Activated CD4-positive, alpha-beta T cell treated with anti-CD3 and anti-CD28 coated beads, Interleukin-2, amount 50 U/mL, for 4 hours (primary cell): ENCODE measurements around the gene SEMA4D.

Experiments used
- DNase-seq, 2 experiments: peaks; one replicate each; pipeline ENCODE4 v3.0.0-alpha.2; 2020

Gene SEMA4D

GRCh38 chr9:89527084-89527483 is 29.2 kb upstream of the SEMA4D start:
- no peak for DNase-seq

GRCh38 chr9:89526667-89527066 is 28.8 kb upstream of the SEMA4D start:
- DNase-seq, result no peak

DNA sequence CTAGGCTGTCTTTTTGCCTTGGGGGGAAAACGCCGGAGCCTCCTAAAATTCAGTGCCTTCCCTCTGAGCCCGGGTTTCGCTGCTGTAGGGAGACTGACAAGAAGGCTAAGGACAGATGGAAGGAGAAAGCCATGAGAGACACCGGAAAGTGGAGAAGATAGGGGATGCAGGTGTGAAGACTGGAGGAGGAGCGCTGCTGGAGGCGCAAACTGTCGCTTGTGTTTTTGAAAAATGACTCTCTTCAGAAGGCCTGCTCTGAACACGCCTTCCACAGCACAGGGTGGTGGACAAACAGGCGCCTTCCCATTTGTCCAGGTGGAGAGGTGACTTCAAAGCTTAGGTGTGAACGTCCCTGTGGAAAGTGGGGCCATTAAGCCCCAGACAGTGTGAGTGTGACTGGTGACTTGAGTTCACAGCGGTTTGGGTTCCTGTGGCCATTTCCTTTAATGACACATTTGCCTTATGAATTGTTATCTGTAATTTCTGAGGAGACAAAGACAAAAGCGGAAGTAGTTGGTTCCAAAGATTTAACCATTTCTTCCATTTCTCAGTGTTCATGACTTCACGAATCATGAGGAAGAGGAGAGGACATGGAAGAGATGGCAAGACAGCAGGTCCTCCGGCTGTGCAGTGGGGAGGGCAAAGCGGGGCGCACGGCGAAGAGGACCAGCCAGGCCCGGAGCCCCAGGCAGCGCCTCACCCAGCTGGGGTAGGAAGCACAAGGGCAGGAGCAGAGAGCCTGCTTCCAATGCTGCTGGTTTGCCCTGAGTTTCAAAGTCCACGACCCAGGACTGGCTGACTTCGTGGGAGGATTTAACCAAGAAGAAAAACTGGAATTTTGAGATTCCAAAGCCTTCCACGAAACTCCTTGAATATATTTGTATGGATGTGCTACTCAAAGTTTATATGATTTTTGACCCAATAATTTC is 27.8 kb upstream of the SEMA4D start:
- no peak for DNase-seq

DNA sequence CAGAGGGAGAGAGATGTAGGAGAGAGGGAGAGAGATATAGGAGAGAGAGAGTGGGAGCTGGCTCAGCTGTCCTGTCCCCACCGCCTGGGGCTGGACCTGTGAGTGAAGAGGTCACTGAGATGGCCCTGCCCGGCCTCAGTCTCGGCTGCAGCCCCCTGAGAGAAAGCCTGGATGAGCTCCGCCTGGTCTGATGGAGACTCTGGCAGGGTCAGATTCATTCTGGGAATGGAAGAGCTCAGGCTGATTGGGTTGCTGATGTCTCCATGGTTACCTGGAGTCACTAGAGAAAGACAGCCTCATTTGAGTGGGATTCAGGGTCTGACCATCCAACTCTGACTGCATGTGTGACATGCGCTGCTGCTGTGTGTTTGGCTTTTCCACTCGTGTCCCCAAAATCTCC is 27.1 kb upstream of the SEMA4D start:
- DNase-seq, result no peak

DNA sequence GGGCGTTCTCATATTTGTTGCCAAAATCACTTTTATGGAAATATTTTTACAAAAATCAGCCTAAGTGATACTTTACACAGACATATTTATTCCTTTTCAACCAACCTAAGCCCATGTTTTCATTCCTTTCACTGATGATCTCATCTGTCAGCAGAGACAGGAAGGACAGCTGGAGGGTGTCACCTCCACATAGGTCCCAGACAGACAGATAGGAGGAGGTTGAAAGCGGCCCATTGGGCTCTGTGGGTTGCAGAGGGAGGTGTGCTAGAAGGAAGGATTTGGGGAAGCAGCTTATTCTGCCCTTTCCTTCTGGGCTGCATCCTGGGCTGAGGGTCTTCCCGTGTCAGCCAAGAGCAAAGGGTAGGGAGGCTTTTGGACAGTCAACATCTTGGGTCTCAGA is 26.0 kb upstream of the SEMA4D start:
- peak; percentile 50 to 51 for DNase-seq

- DNase-seq, result no peak
These were observed 25.0 kb upstream of the SEMA4D start for GRCh38 chr9:89522959-89523285.

GRCh38 chr9:89522261-89522958 is 24.5 kb upstream of the SEMA4D start:
- DNase-seq, result peak; percentile 58 to 66

- DNase-seq, result no peak
These were observed 21.5 kb upstream of the SEMA4D start for GRCh38 chr9:89519366-89519805.

DNA sequence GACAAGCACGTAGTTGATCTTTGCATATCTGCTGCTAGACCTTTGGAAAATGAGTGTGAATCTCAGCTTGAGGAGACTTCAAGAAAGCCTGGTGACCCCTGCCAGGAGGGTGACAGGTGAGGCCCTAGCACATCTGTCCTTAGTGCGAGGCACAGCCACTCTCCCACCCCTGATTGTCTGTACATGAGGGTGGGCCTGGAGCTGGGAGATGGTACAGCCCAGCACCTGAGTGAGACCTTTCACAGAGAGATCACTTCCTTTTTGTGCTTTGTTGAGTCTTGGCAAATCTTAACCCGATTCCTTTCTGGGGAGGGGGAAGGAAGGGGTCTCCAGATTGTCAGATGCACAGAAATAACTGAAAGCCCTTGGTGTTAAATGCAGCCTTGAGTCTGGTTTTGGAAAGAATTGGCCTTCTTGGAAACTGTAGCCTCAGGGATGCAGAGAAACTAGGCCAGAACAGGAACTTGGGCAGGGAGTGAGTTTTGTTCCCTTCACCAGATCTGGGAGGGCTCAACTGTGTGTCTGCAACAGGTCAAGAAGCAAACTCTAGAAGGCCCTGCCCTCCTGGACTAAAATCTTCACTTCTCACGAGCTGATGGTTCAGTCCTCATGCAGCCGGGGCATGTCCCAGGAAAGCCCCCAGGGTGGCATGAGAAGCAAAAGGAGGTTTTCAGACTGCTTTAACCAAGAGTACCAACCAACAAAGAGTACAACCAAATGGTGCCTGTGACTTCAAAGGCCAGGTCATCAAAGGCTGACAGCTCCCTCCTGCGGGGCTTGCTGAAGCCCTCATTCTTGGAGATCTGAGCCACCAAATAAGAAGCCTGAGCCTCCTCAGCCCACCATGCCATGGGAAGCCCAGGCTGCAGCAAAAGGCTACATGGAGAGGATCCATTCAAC is 20.8 kb upstream of the SEMA4D start:
- DNase-seq, result no peak

GRCh38 chr9:89515416-89515815 is 17.5 kb upstream of the SEMA4D start:
- DNase-seq, result no peak

GRCh38 chr9:89514956-89515355 is 17.0 kb upstream of the SEMA4D start:
- no peak for DNase-seq

DNA sequence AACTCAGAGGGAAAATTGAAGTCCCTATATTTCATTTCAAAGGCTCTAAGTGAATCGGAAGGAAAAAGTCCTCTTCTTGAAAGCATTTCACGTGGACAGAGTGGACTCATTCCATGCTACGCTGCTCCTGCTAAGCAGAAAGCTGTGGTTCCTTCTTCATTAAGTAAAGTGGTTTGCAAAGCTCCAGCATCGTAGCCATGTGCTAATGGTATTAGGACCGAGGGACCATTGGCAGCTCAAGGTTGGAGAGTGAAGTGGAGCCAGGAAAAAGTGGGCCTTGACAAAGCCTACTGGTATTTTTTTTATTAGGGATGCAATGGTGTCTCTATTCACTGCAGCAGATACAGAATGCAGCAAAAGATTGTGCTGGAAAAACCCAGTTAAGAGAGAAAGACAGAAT is 16.4 kb upstream of the SEMA4D start:
- no peak for DNase-seq

DNA sequence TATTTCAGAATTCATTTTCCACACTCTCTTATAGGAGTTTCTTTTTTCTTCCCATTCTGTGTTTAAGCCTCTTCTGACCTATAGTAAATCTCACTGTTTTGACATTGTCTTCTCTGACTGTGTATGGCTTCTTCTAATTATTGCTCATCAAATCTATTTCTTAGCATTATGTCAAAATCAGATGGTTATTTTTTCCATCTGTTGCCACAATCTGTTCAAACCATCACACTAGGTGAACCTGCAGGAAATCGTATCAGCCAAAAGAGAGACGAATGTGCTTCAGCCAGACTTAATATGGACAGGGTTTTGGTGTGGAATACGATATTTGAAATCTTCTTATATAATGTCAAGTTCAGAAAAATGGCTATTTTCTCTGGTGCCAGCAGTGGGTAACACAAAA is 15.9 kb upstream of the SEMA4D start:
- DNase-seq, result no peak

GRCh38 chr9:89512382-89512781 is 14.5 kb upstream of the SEMA4D start:
- DNase-seq, result no peak

DNA sequence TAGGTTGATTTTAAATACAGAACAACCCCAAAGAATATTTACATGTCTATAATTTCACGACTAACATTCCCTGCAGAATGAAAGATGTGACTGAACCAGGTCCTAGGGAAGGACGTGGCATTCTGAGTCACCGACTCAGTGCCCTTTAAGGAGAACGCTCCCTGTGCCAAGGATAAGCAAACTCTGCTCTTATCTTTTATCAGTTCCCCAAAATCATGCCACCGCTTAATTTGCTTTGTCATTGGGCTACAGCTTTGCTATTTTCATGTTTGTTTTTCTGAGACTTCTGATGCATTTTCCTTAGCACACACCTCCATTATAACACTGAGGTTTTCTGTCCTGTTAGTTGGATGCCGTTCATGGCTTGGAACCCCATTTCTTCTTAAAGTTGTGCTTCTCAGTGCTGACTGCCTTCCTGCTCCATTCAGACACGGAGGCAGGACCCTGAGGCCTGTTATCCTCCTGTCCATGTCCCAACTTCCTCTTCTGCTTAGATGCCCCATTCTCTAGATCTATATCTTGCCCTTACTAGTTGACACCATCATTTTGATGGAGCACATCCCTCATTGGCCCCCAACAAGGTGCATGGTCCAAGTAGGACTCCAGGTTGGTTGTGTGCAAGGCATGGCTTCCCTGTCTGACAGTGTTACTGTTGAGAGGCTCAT is 11.2 kb upstream of the SEMA4D start:
- DNase-seq, result no peak

GRCh38 chr9:89505911-89506310 is 8.0 kb upstream of the SEMA4D start:
- no peak for DNase-seq

DNA sequence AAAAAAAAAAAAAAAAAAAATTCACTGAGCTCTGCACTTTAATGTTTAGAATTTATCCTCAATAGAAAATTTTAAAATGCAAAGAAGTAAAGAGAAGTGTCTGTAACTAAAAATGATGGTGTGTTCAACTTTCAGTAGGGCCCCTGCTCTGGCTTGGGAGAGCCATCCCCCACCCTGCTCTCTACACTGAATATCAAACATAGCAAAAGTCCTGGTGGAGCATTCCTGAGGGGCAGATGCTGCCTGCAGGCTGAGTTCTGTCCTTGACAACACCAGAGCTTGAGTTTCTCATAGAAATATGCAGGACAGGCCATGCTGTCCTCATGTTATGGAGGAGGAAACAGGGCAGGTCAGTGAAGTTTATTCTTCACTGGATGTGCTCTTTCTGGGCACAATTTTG is 7.1 kb upstream of the SEMA4D start:
- no peak for DNase-seq

DNA sequence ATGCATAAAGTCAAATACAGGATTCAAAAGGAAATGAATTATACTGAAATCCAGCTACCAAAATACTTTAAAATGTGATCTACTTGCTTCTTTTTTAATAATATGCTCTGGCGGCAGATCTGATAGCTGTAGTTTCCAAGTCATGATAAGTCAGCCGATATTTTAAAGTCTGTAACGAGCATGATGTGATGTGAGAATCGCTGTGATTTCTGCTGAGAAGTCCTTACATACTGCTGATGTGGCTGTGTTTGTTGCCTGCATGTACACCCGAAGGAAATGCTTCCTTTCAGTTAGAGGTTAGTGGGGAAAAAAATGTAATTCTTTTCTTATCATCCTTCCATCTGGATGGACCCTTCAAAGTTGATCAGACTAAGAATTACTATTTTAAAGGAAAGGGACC is 4.8 kb upstream of the SEMA4D start:
- no peak for DNase-seq

- no peak for DNase-seq
These were observed 4.2 kb upstream of the SEMA4D start for GRCh38 chr9:89502038-89502601.

- no peak for DNase-seq
These were observed 3.5 kb upstream of the SEMA4D start for GRCh38 chr9:89501311-89501898.

- no peak for DNase-seq
These were observed 2.1 kb upstream of the SEMA4D start for GRCh38 chr9:89500008-89500407.
